Renal cortical epithelial cell (primary cell): ENCODE results near the gene OR5B12. TPM values are rescaled to one million over a fixed set of nuclear protein-coding genes. Genes with fewer than 3 reads are reported as not detected.

Experiments used
- total RNA-seq: library from RNA; depleted of rRNA; stranded (reverse); fragments of >200 nt; gene quantifications from 2 replicates; pipeline ENCODE4 v1.2.3, GENCODE V29; 2014

Gene OR5B12
- total RNA-seq, 1 donor from 2014 or later = not detected

Other genes with a start within 250 kb of the OR5B12 start
- not detected in 2 replicates for gene OR1S2, start 238.1 kb downstream of the OR5B12 start, total RNA-seq
- gene OR1S1, start 229.5 kb downstream of the OR5B12 start, total RNA-seq = not detected in 2 replicates
- gene OR10Q1, start 213.3 kb downstream of the OR5B12 start, total RNA-seq = not detected in 2 replicates
- gene OR10W1, start 174.0 kb downstream of the OR5B12 start, total RNA-seq = not detected in 2 replicates
- not detected in 2 replicates for gene OR5B17, start 83.2 kb downstream of the OR5B12 start, total RNA-seq
- gene OR5B3, start 35.4 kb downstream of the OR5B12 start, total RNA-seq = not detected in 2 replicates
- gene OR5B2, start 14.1 kb downstream of the OR5B12 start, total RNA-seq = not detected in 2 replicates
- not detected in 2 replicates for gene OR5B21, start 65.9 kb upstream of the OR5B12 start, total RNA-seq
- 4.1 and 14.1 TPM in 2 replicates for gene LPXN, start 133.6 kb upstream of the OR5B12 start, total RNA-seq
- gene ZFP91, start 136.8 kb upstream of the OR5B12 start, total RNA-seq = 42.1 and 56.1 TPM in 2 replicates
- gene CNTF, start 180.4 kb upstream of the OR5B12 start, total RNA-seq = 0.35 and 1.6 TPM in 2 replicates